ENCODE results near the gene CARD10. TPM values are rescaled to one million over a fixed set of nuclear protein-coding genes. Genes with fewer than 3 reads are reported as not detected.

Gene CARD10
- total and polyA plus RNA-seq, 2 of the 8 experiments (the other 6 are each of a cell fraction or from before 2014, with no cell fraction given): 13.5 to 14.4 TPM

DNA sequence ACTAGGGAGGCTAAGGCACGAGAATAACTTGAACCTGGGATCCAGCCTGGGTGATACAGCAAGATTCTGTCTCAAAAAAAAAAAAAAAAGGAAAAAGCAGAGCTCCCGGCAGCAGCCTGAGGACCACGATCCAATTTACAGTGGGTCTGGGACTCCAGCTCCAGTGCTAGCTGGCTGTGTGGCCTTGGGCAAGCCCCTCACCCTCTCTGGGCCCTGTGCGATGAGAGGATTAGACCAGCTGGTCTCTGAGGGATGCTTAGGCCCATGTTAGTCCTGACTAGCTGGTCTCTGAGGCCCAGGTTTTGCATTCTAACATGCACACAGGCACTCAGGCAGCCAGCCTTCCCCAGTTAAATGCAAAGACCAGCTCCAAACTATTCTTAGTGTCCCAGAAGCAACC lies 13.7 kb downstream of the CARD10 start:
- Histone ChIP-seq H3K79me2 (ENCODE audit: control insufficient read depth in 1 of 2, insufficient read depth in 2 of 2, low read length in 2 of 2) (no peaks in the 10 kb centered on the region), H4K8ac (ENCODE audit: extremely low read depth, insufficient read depth, low read length) (no peak overlapping the region), H3K4me2 (ENCODE audit: insufficient read depth in 1 of 2, low read depth in 2 of 2, low read length in 2 of 2) (no peak overlapping the region), H3K4me1 (replicated peaks in 1 of 4; ENCODE audit: control insufficient read depth in 3 of 4, insufficient read depth in 4 of 4, low read length in 3 of 4) (peaks cover 0 to 14% (median 8%) of the 10 kb centered on the region in 4 experiments; a peak in 5 of 7 replicates), H3K9ac (replicated peaks in 1 of 4; ENCODE audit: extremely low read depth in 1 of 4, low read depth in 3 of 4, low read length in 3 of 4) (no peak overlapping the region), H3K27ac (ENCODE audit: low read depth, low read length) (no peak overlapping the region), H3K23me2 (ENCODE audit: low read depth, low read length) (no peaks in the 10 kb centered on the region), H2BK20ac (ENCODE audit: low read length) (no peak overlapping the region), H4K91ac (replicated peaks; ENCODE audit: insufficient read length, low read length) (no peak overlapping the region), H3K56ac (replicated peaks; ENCODE audit: insufficient read length, low read depth, low read length) (no peak overlapping the region), H3K9me3 (ENCODE audit: insufficient read depth in 2 of 2, low read depth in 1 of 2, low read length in 1 of 2) (no peaks in the 10 kb centered on the region), H2BK12ac (ENCODE audit: low read depth, low read length) (no peak overlapping the region), H4K20me1 (replicated peaks in 1 of 2; ENCODE audit: control insufficient read depth in 1 of 2, insufficient read depth in 2 of 2, low read length in 2 of 2) (no peaks in the 10 kb centered on the region), H3K79me1 (ENCODE audit: low read depth, low read length) (no peaks in the 10 kb centered on the region), H2BK120ac (replicated peaks; ENCODE audit: low read depth, low read length) (no peak overlapping the region), H3K4me3 (ENCODE audit: extremely low read depth in 1 of 4, insufficient read depth in 2 of 4, low read depth in 3 of 4, low read length in 4 of 4) (no peak overlapping the region), H2BK5ac (ENCODE audit: low read depth, low read length) (no peak overlapping the region), H3K18ac (ENCODE audit: extremely low read depth, low read length) (no peak overlapping the region), H3K27me3 (replicated peaks in 1 of 4; ENCODE audit: control insufficient read depth in 3 of 4, extremely low read depth in 1 of 4, insufficient read depth in 3 of 4, low read length in 3 of 4) (no peaks in the 10 kb centered on the region; a peak in 1 of 7 replicates), H3K14ac (ENCODE audit: insufficient read length) (no peak overlapping the region), H4K5ac (ENCODE audit: insufficient read length, low read depth, low read length) (no peak overlapping the region), H3K36me3 (ENCODE audit: control insufficient read depth in 2 of 4, insufficient read depth in 4 of 4, low read length in 3 of 4) (no peaks in the 10 kb centered on the region; a peak in 2 of 8 replicates), H3K4ac (replicated peaks; ENCODE audit: insufficient read length, low read depth, low read length) (no peak overlapping the region), H2BK15ac (ENCODE audit: low read length) (no peak overlapping the region), H2AK5ac (ENCODE audit: low read depth, low read length) (no peak overlapping the region), H2AFZ (ENCODE audit: low read length) (no peak overlapping the region), H3K23ac (ENCODE audit: insufficient read length) (no peak overlapping the region)
- FAIRE-seq: no peak
- WGBS, 2 experiments (ENCODE audit: extremely low coverage in 1 of 2, insufficient coverage in 1 of 2, insufficient read length in 1 of 2, insufficient replicate concordance in 2 of 2, low coverage in 1 of 2, low lambda C conversion rate in 2 of 2, missing lambda C conversion rate in 1 of 2): 93% methylated on average over 4 of the region's 4 CpGs; no CpG with 5 or more reads in 1 of the 2 experiments
- ChIA-PET POLR2A (ENCODE audit: partially characterized antibody) (interaction anchor here (0.6 to 1.4 kb wide), 3 partner anchors 14 to 114 kb away, joined by 3 to 5 read pairs (median 4); partner anchors contain the start of gene CARD10), CTCF (ENCODE audit: partially characterized antibody) (interaction anchor here (0.9 to 7.3 kb wide), 11 partner anchors 8 to 244 kb away, joined by 3 to 45 read pairs (median 5); partner anchors contain the start of gene MFNG)
- no peak for DNase-seq (ENCODE audit: low read depth in 1 of 2, low spot score in 2 of 2)
- no peak for TF ChIP-seq SRF (IDR thresholded peaks at IDR 0.05; ENCODE audit: low read depth, low read length)
- no peak for TF ChIP-seq CHD1 (IDR thresholded peaks at IDR 0.05; ENCODE audit: low read depth, low read length)
- no peak for TF ChIP-seq SIN3A (conservative IDR thresholded peaks at IDR 0.05 in 1 of 2, IDR thresholded peaks at IDR 0.05 in 1 of 2; ENCODE audit: low read depth in 1 of 2, low read length in 2 of 2)
- TF ChIP-seq POLR2A (IDR thresholded peaks at IDR 0.05; ENCODE audit: control extremely low read depth in 1 of 2, low read depth in 2 of 2, low read length in 2 of 2): no peak
- TF ChIP-seq SP2 (IDR thresholded peaks at IDR 0.05; ENCODE audit: low read length): no peak
- TF ChIP-seq CREB1 (IDR thresholded peaks at IDR 0.05): no peak
- TF ChIP-seq NRF1 (IDR thresholded peaks at IDR 0.05; ENCODE audit: low read depth, low read length): no peak
- no peak for TF ChIP-seq MAFK (IDR thresholded peaks at IDR 0.05; ENCODE audit: low read depth, low read length)
- no peak for TF ChIP-seq YY1 (IDR thresholded peaks at IDR 0.05; ENCODE audit: low read depth, low read length)
- TF ChIP-seq NANOG (IDR thresholded peaks at IDR 0.05; ENCODE audit: insufficient read depth, low read depth, low read length, poor library complexity, severe bottlenecking): no peak
- no peak for TF ChIP-seq ATF2 (IDR thresholded peaks at IDR 0.05; ENCODE audit: low read length)
- no peak for TF ChIP-seq RFX5 (IDR thresholded peaks at IDR 0.05; ENCODE audit: borderline replicate concordance, low read depth, low read length)
- TF ChIP-seq SUZ12 (IDR thresholded peaks at IDR 0.05; ENCODE audit: low read length): no peak
- no peak for TF ChIP-seq SP4 (IDR thresholded peaks at IDR 0.05; ENCODE audit: low read length)
